Measurements from ENCODE around the gene ARID5B.
A peak's percentile ranks its signal among the peaks of the same experiment; 100 is the strongest.

ARID5B gene

DNA sequence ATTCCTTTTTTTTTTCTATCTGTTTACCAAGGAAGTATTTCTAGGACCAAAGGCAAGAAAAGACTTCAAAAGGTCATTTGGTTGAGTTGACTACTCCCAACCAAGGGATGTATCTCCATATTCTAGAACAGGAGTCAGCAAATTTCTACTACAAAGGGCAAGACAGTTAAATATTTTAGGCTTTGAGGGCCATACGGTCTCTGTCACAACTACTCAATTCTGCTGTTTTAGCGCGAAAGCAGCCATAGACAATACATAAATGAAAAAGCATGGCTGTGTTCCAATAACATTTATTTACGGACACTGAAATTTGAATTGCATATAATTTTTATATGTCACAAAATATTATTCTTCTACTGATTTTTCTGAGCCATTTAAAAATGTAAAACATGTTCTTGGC lies 8.5 kb upstream of the ARID5B start:
- Histone ChIP-seq H4K8ac (ENCODE audit: low read depth, low read length) (no peak overlapping the region), H2AK5ac (ENCODE audit: low read length) (no peak overlapping the region), H2BK12ac (ENCODE audit: low read length) (no peak overlapping the region), H3K27ac (ENCODE audit: low read depth, low read length) (no peak overlapping the region), H3K4me1 (ENCODE audit: control insufficient read depth in 1 of 2, insufficient read depth in 2 of 2, low read length in 2 of 2) (peaks cover 4% of the 10 kb centered on the region in 2 experiments), H3K36me3 (ENCODE audit: control insufficient read depth in 1 of 2, insufficient read depth in 2 of 2, low read length in 2 of 2) (no peaks in the 10 kb centered on the region), H2BK5ac (ENCODE audit: low read depth, low read length, poor library complexity) (no peak overlapping the region), H3K79me2 (ENCODE audit: control insufficient read depth, insufficient read depth, low read length, poor library complexity) (peaks cover 2% of the 10 kb centered on the region), H3K4me3 (ENCODE audit: low read depth, low read length) (no peak overlapping the region), H3K79me1 (ENCODE audit: low read length) (peaks cover 6% of the 10 kb centered on the region), H3K18ac (ENCODE audit: low read length) (no peak overlapping the region), H3K14ac (ENCODE audit: low read length) (no peak overlapping the region), H3K9me3 (ENCODE audit: insufficient read depth, low read depth, low read length) (no peaks in the 10 kb centered on the region), H3K23ac (ENCODE audit: low read length) (no peak overlapping the region), H3K9ac (ENCODE audit: low read length) (no peak overlapping the region), H2AFZ (ENCODE audit: insufficient read depth, low read length, poor library complexity) (no peak overlapping the region), H4K12ac (ENCODE audit: low read depth, low read length) (no peak overlapping the region), H4K91ac (ENCODE audit: low read depth, low read length) (no peak overlapping the region), H3K4me2 (ENCODE audit: low read length) (no peak overlapping the region), H3K27me3 (ENCODE audit: insufficient read depth, low read length) (no peaks in the 10 kb centered on the region), H3K4ac (ENCODE audit: low read depth, low read length) (no peak overlapping the region), H2BK120ac (ENCODE audit: insufficient read depth, low read length, poor library complexity) (no peak overlapping the region)
- WGBS (ENCODE audit: extremely low coverage, insufficient coverage, insufficient read length) = no CpG with 5 or more reads among the region's 4 CpGs
- no peak for DNase-seq

DNA sequence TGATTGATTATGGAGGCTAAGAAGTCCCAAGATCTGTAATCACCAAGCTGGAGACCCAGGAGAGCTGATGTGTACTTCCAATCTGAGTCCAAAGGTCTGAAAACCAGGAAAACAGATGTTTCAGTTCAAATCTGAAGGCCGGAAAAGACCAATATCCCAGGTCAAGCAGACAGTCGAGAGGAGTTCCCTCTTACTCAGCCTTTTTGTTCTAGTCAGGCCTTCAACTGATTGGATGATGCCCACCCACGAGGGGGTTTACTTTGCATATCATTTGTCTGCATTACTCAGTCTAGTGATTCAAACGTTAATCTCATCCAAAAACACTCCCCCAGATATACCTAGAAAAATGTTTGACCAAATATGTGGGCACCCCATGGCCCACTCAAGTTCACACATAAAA lies 7.4 kb upstream of the ARID5B start:
- H3K4ac ChIP-seq (ENCODE audit: low read depth, low read length) = no peak overlapping the region
- H3K79me1 ChIP-seq (ENCODE audit: low read length) = peaks cover 6% of the 10 kb centered on the region
- H2AFZ ChIP-seq (ENCODE audit: insufficient read depth, low read length, poor library complexity) = no peak overlapping the region
- no peak overlapping the region for H3K14ac ChIP-seq (ENCODE audit: low read length)
- H3K27me3 ChIP-seq (ENCODE audit: insufficient read depth, low read length) = no peaks in the 10 kb centered on the region
- H3K18ac ChIP-seq (ENCODE audit: low read length) = no peak overlapping the region
- no peak overlapping the region for H3K4me2 ChIP-seq (ENCODE audit: low read length)
- no peak overlapping the region for H3K4me3 ChIP-seq (ENCODE audit: low read depth, low read length)
- H4K8ac ChIP-seq (ENCODE audit: low read depth, low read length) = no peak overlapping the region
- H2AK5ac ChIP-seq (ENCODE audit: low read length) = no peak overlapping the region
- H4K91ac ChIP-seq (ENCODE audit: low read depth, low read length) = no peak overlapping the region
- no peak overlapping the region for H2BK5ac ChIP-seq (ENCODE audit: low read depth, low read length, poor library complexity)
- no peak overlapping the region for H2BK12ac ChIP-seq (ENCODE audit: low read length)
- H3K9ac ChIP-seq (ENCODE audit: low read length) = no peak overlapping the region
- no peak overlapping the region for H2BK120ac ChIP-seq (ENCODE audit: insufficient read depth, low read length, poor library complexity)
- peaks cover 4% of the 10 kb centered on the region in 2 experiments for H3K4me1 ChIP-seq (ENCODE audit: control insufficient read depth in 1 of 2, insufficient read depth in 2 of 2, low read length in 2 of 2)
- no peak overlapping the region for H3K23ac ChIP-seq (ENCODE audit: low read length)
- H3K79me2 ChIP-seq (ENCODE audit: control insufficient read depth, insufficient read depth, low read length, poor library complexity) = peaks cover 2% of the 10 kb centered on the region
- no peak overlapping the region for H4K12ac ChIP-seq (ENCODE audit: low read depth, low read length)
- WGBS (ENCODE audit: extremely low coverage, insufficient coverage, insufficient read length) = no CpG with 5 or more reads among the region's 4 CpGs
- no peak for DNase-seq
- no peaks in the 10 kb centered on the region for H3K9me3 ChIP-seq (ENCODE audit: insufficient read depth, low read depth, low read length)
- H3K27ac ChIP-seq (ENCODE audit: low read depth, low read length) = no peak overlapping the region
- no peaks in the 10 kb centered on the region for H3K36me3 ChIP-seq (ENCODE audit: control insufficient read depth in 1 of 2, insufficient read depth in 2 of 2, low read length in 2 of 2)

DNA sequence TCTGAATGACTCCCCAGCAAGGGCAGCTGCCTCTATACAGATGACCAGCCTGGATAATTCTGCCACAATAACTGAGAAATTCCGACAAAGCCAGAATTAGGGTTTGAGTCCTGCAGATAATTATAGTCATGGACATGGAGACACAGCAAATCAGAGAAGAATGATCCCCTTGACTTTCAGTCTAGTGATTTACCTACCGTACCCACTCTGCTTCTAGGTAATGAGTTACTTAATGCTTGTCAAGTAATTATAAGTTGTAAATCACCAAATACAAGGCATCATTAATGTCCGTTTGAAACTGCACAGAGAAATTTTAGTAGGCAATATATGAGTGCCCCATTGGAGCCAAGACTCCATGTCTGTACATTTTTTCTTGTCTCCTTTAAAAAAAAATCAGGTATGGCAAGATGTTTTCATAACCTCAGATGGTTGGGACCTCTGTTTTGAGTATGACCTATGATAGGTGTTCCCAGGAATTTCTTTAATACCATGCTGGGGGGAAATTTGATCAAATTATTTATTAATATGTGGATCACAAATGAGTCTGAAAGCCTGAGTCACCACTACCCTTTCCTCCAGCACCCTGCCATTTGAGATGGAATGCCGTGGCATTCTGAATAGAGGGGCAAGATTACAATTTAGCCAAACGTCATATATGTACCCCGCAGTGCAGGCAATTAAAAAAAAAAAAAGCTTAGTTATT lies 5.5 kb upstream of the ARID5B start:
- no peak overlapping the region for H4K12ac ChIP-seq (ENCODE audit: low read depth, low read length)
- no peak overlapping the region for H3K14ac ChIP-seq (ENCODE audit: low read length)
- peaks cover 6% of the 10 kb centered on the region for H3K79me1 ChIP-seq (ENCODE audit: low read length)
- no peak overlapping the region for H3K23ac ChIP-seq (ENCODE audit: low read length)
- no peak overlapping the region for H2AFZ ChIP-seq (ENCODE audit: insufficient read depth, low read length, poor library complexity)
- no peak overlapping the region for H3K18ac ChIP-seq (ENCODE audit: low read length)
- H2AK5ac ChIP-seq (ENCODE audit: low read length) = no peak overlapping the region
- no peak overlapping the region for H3K4ac ChIP-seq (ENCODE audit: low read depth, low read length)
- no peak overlapping the region for H3K4me2 ChIP-seq (ENCODE audit: low read length)
- no peak overlapping the region for H2BK5ac ChIP-seq (ENCODE audit: low read depth, low read length, poor library complexity)
- no peak overlapping the region for H3K27ac ChIP-seq (ENCODE audit: low read depth, low read length)
- no peak overlapping the region for H3K9ac ChIP-seq (ENCODE audit: low read length)
- H2BK12ac ChIP-seq (ENCODE audit: low read length) = no peak overlapping the region
- DNase-seq = no peak
- H3K79me2 ChIP-seq (ENCODE audit: control insufficient read depth, insufficient read depth, low read length, poor library complexity) = peaks cover 2% of the 10 kb centered on the region
- no peaks in the 10 kb centered on the region for H3K9me3 ChIP-seq (ENCODE audit: insufficient read depth, low read depth, low read length)
- no peak overlapping the region for H4K91ac ChIP-seq (ENCODE audit: low read depth, low read length)
- H3K4me1 ChIP-seq (ENCODE audit: control insufficient read depth in 1 of 2, insufficient read depth in 2 of 2, low read length in 2 of 2) = peaks cover 4% of the 10 kb centered on the region in 2 experiments
- H2BK120ac ChIP-seq (ENCODE audit: insufficient read depth, low read length, poor library complexity) = no peak overlapping the region
- H4K8ac ChIP-seq (ENCODE audit: low read depth, low read length) = no peak overlapping the region
- no peaks in the 10 kb centered on the region for H3K36me3 ChIP-seq (ENCODE audit: control insufficient read depth in 1 of 2, insufficient read depth in 2 of 2, low read length in 2 of 2)
- no peak overlapping the region for H3K4me3 ChIP-seq (ENCODE audit: low read depth, low read length)
- WGBS (ENCODE audit: extremely low coverage, insufficient coverage, insufficient read length) = no CpG with 5 or more reads among the region's 6 CpGs
- no peaks in the 10 kb centered on the region for H3K27me3 ChIP-seq (ENCODE audit: insufficient read depth, low read length)

DNA sequence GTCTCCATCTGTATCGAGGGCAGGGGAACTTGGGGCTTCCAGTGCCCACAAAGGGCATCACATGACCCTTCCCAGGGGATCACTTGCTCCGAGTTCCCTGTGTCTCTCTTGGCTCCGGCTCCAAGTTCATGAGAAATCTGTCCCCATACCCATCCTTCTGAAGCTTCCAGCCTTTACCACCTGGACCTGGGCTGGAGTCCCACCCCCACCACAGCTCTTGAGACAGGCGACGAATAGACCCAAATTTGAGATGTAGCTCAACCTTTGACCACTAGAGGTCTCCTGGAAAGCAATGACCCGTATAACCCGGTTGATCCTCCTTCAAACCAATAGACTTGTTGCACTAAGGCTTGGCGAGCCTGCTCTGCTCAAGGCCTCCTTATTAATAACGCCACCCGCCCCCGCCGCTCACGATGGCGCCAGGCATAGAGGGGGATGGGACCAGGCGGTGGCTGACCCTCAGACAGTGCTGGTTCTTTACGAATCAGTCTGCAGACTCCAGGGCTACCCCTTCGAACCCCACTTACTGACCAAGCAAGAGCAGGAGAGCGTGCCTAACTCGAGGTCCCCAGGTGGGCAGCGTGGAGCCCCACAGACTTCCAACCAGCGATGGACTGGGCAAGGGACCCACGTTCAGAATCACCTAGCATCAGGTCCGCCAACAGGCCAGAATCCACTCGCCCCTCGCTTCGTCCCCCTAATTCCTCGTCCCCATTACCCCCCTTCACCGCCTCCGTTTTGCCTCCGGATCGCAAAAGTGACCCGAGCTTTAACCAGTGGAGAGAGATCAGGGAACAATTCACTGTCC lies 4.4 kb upstream of the ARID5B start:
- H3K9me3 ChIP-seq (ENCODE audit: insufficient read depth, low read depth, low read length) = no peaks in the 10 kb centered on the region

More for the DNA sequence above, 4.4 kb upstream of the ARID5B start:
- peak overlapping the region; percentile 68 for H3K18ac ChIP-seq (ENCODE audit: low read length)
- H3K9ac ChIP-seq (ENCODE audit: low read length) = peak overlapping the region; percentile 2
- H4K12ac ChIP-seq (ENCODE audit: low read depth, low read length) = peak overlapping the region; percentile 2
- H3K23ac ChIP-seq (ENCODE audit: low read length) = no peak overlapping the region
- H3K4me1 ChIP-seq (ENCODE audit: control insufficient read depth in 1 of 2, insufficient read depth in 2 of 2, low read length in 2 of 2) = peaks cover 4% of the 10 kb centered on the region in 2 experiments
- peaks cover 12% of the 10 kb centered on the region for H3K79me1 ChIP-seq (ENCODE audit: low read length)
- no peak overlapping the region for H2AK5ac ChIP-seq (ENCODE audit: low read length)
- peaks cover 2% of the 10 kb centered on the region for H3K79me2 ChIP-seq (ENCODE audit: control insufficient read depth, insufficient read depth, low read length, poor library complexity)
- H3K4ac ChIP-seq (ENCODE audit: low read depth, low read length) = peak overlapping the region; percentile 68
- DNase-seq = peak; percentile 75 to 94
- no CpG with 5 or more reads among the region's 32 CpGs for WGBS (ENCODE audit: extremely low coverage, insufficient coverage, insufficient read length)
- peak overlapping the region; percentile 87 for H2AFZ ChIP-seq (ENCODE audit: insufficient read depth, low read length, poor library complexity)
- no peaks in the 10 kb centered on the region for H3K36me3 ChIP-seq (ENCODE audit: control insufficient read depth in 1 of 2, insufficient read depth in 2 of 2, low read length in 2 of 2)
- peak overlapping the region; percentile 87 for H2BK120ac ChIP-seq (ENCODE audit: insufficient read depth, low read length, poor library complexity)
- H3K27me3 ChIP-seq (ENCODE audit: insufficient read depth, low read length) = no peaks in the 10 kb centered on the region
- peak overlapping the region; percentile 83 for H3K14ac ChIP-seq (ENCODE audit: low read length)
- H3K27ac ChIP-seq (ENCODE audit: low read depth, low read length) = no peak overlapping the region
- peak overlapping the region; percentile 66 for H2BK12ac ChIP-seq (ENCODE audit: low read length)
- peak overlapping the region; percentile 24 for H2BK5ac ChIP-seq (ENCODE audit: low read depth, low read length, poor library complexity)
- H3K4me3 ChIP-seq (ENCODE audit: low read depth, low read length) = peak overlapping the region; percentile 60
- peak overlapping the region; percentile 71 for H3K4me2 ChIP-seq (ENCODE audit: low read length)
- H4K8ac ChIP-seq (ENCODE audit: low read depth, low read length) = peak overlapping the region; percentile 93
- peak overlapping the region; percentile 90 for H4K91ac ChIP-seq (ENCODE audit: low read depth, low read length)
